Retinal pigment epithelial cell (primary cell): ENCODE data around the gene HSPA4.

Source experiments
- DNase-seq: peaks from one replicate; pipeline ENCODE4 v3.0.0-alpha.2; 2010; ENCODE audit warnings: low read depth
- H3K4me3 ChIP-seq: 2 replicates; pipeline ENCODE4 v1.5.1; 2011; ENCODE audit warnings: mild to moderate bottlenecking, low read length, control low read depth, moderate library complexity
- TF ChIP-seq, protein P1 (sequence below): conservative IDR thresholded peaks from 2 replicates; pipeline ENCODE4 v1.5.1; 2011; ENCODE audit warnings: low read depth, low read length, control low read depth, inconsistent platforms

HSPA4 gene

GRCh38 chr5:133113331-133114061, 61.7 kb downstream of the HSPA4 start:
- H3K4me3 ChIP-seq, result no peak overlapping the region
- DNase-seq, result no peak
- TF ChIP-seq, protein P1, sequence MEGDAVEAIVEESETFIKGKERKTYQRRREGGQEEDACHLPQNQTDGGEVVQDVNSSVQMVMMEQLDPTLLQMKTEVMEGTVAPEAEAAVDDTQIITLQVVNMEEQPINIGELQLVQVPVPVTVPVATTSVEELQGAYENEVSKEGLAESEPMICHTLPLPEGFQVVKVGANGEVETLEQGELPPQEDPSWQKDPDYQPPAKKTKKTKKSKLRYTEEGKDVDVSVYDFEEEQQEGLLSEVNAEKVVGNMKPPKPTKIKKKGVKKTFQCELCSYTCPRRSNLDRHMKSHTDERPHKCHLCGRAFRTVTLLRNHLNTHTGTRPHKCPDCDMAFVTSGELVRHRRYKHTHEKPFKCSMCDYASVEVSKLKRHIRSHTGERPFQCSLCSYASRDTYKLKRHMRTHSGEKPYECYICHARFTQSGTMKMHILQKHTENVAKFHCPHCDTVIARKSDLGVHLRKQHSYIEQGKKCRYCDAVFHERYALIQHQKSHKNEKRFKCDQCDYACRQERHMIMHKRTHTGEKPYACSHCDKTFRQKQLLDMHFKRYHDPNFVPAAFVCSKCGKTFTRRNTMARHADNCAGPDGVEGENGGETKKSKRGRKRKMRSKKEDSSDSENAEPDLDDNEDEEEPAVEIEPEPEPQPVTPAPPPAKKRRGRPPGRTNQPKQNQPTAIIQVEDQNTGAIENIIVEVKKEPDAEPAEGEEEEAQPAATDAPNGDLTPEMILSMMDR, result no peak

GRCh38 chr5:133114166-133114932, 62.5 kb downstream of the HSPA4 start:
- H3K4me3 ChIP-seq, result no peak overlapping the region
- no peak for DNase-seq
- TF ChIP-seq, protein P1, result no peak

DNA sequence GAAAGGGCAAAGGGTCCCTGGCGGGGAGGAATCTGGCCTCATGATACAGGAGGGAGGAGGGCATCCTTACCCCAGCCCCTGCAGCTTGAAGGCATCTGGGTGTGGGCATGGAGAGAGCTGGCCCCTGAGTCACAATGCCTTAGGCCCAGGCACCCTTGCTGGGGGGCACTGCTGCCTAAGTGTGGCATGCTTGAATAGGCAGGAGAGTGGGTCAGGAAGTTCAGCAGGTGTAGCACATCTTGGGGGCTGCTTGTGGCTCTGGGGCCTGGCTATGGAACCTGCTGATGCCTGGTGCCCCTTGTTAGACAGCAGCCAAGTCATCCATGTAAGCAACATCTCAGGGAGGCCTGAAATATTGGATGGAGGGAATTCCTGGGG, 63.1 kb downstream of the HSPA4 start:
- TF ChIP-seq, protein P1, result no peak

DNA sequence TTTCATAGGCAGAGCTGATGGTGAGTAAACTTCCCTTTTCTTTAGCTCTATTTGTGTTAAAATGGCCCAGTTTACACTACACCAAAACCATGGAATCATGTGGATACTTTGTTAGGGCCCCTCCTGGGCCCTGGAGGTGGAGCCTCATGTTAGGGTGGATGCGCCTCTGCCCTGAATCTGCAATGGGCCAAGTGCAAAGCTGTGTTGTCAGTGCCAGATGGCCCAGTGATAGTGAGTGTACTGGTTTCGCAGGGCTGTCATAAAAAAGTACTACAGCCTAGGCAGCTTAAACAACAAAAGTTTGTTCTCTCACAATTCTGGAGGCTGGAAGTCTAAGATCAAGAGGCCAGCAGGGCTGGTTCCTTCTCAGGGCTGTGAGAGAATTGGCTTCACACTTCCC, 64.8 kb downstream of the HSPA4 start:
- no peak for DNase-seq
- no peak overlapping the region for H3K4me3 ChIP-seq
- TF ChIP-seq, protein P1, result no peak

More for the DNA sequence above, 63.1 kb downstream of the HSPA4 start:
- H3K4me3 ChIP-seq, result no peak overlapping the region
- DNase-seq, result no peak

- TF ChIP-seq, protein P1, result no peak
- no peak for DNase-seq
- H3K4me3 ChIP-seq, result no peak overlapping the region
Observed at GRCh38 chr5:133117166-133117911, 65.5 kb downstream of the HSPA4 start.

DNA sequence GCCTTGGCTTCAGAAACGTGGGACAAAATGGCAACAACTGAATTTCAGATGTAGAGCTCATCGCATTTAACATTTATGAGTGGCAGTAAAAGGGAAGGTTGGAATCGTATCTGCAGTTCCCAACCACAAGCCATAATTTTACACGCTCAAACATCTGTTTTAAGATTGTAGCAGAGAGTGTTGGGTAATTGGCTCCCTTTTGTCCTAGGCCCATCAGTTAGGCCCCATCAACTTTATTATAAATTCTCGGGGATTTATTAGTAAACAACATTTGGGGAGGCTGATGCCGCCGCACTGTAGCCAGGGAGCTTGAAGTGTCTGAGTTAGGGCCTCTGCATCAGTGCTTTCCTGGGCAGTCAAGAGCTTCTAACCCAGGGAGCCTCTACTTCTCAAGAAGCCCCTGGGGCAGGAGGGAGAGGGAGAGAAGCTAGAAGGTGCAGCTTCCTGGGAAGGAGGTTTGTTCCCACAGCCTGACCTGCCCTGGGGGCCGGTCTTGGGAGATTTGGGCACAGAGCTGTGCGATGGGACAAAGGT, 66.2 kb downstream of the HSPA4 start:
- H3K4me3 ChIP-seq, result no peak overlapping the region
- TF ChIP-seq, protein P1, result no peak
- no peak for DNase-seq
